ENCODE results near the gene GALNT12. TPM values are rescaled to one million over a fixed set of nuclear protein-coding genes. Genes with fewer than 3 reads are reported as not detected.

GALNT12 gene
- total and polyA plus RNA-seq, 2 donors (not counting 1 experiment from before 2014, with no cell fraction given) = 3.2 to 4.5 TPM

- ChIA-PET CTCF (no interaction called here), POLR2A (no interaction called here)
- Mint-ChIP-seq H3K9me3 (ENCODE audit: insufficient read depth) (no peaks in the 10 kb centered on the region), H3K27ac (no peak overlapping the region), H3K4me1 (no peaks in the 10 kb centered on the region), H3K27me3 (no peaks in the 10 kb centered on the region), H3K4me3 (no peak overlapping the region)
- Histone ChIP-seq H4K20me1 (ENCODE audit: control insufficient read depth, insufficient read depth, low read length, poor library complexity, severe bottlenecking) (no peaks in the 10 kb centered on the region), H3K36me3 (replicated peaks in 1 of 2; ENCODE audit: control extremely low read depth in 1 of 2, control insufficient read depth in 1 of 2, extremely low read depth in 1 of 2, insufficient read depth in 2 of 2, low read length in 1 of 2) (peaks cover 0 to 31% of the 10 kb centered on the region in 2 experiments), H3K9ac (ENCODE audit: low read length) (no peak overlapping the region), H3K27me3 (replicated peaks in 1 of 4; ENCODE audit: control extremely low read depth in 1 of 4, control insufficient read depth in 3 of 4, insufficient read depth in 4 of 4, low read length in 3 of 4) (no peaks in the 10 kb centered on the region), H3K4me2 (replicated peaks; ENCODE audit: low read depth, low read length, poor library complexity, severe bottlenecking) (no peak overlapping the region), H3K27ac (ENCODE audit: low read length in 2 of 2) (no peak overlapping the region), H2AFZ (ENCODE audit: insufficient read depth, low read depth, low read length, poor library complexity, severe bottlenecking) (no peak overlapping the region), H3K4me1 (ENCODE audit: control insufficient read depth in 2 of 2, insufficient read depth in 2 of 2, low read length in 2 of 2) (no peaks in the 10 kb centered on the region), H3K9me3 (ENCODE audit: control extremely low read depth in 1 of 3, control insufficient read depth in 2 of 3, insufficient read depth in 1 of 3, low read length in 2 of 3) (no peaks in the 10 kb centered on the region), H3K4me3 (ENCODE audit: control extremely low read depth in 1 of 5, extremely low read depth in 1 of 5, insufficient read depth in 1 of 5, low read depth in 2 of 5, low read length in 4 of 5) (no peak overlapping the region), H3K79me2 (ENCODE audit: control insufficient read depth, insufficient read depth, low read length) (no peaks in the 10 kb centered on the region)
- DNase-seq = no peak
- ATAC-seq (ENCODE audit: low read depth) = no peak
- TF ChIP-seq EZH2 (IDR thresholded peaks at IDR 0.05; ENCODE audit: borderline replicate concordance, insufficient read depth, low read depth, low read length, poor library complexity, severe bottlenecking) (no peak), CTCF (IDR thresholded peaks at IDR 0.05) (no peak)
- 99% methylated on average over 9 of the region's 10 CpGs for WGBS (ENCODE audit: insufficient coverage)
- intact Hi-C loops (cut with micrococcal nuclease) = no loop called here
Observed at GRCh38 chr9:98770717-98771116, 36.8 kb upstream of the GALNT12 start.

GRCh38 chr9:98771209-98771874 is 36.1 kb upstream of the GALNT12 start:
- TF ChIP-seq EZH2 (IDR thresholded peaks at IDR 0.05; ENCODE audit: borderline replicate concordance, insufficient read depth, low read depth, low read length, poor library complexity, severe bottlenecking) (no peak), CTCF (IDR thresholded peaks at IDR 0.05) (no peak)
- Histone ChIP-seq H3K9ac (ENCODE audit: low read length) (no peak overlapping the region), H3K9me3 (ENCODE audit: control extremely low read depth in 1 of 3, control insufficient read depth in 2 of 3, insufficient read depth in 1 of 3, low read length in 2 of 3) (no peaks in the 10 kb centered on the region), H4K20me1 (ENCODE audit: control insufficient read depth, insufficient read depth, low read length, poor library complexity, severe bottlenecking) (no peaks in the 10 kb centered on the region), H3K79me2 (ENCODE audit: control insufficient read depth, insufficient read depth, low read length) (no peaks in the 10 kb centered on the region), H3K27ac (ENCODE audit: low read length in 2 of 2) (no peak overlapping the region), H2AFZ (ENCODE audit: insufficient read depth, low read depth, low read length, poor library complexity, severe bottlenecking) (no peak overlapping the region), H3K4me3 (ENCODE audit: control extremely low read depth in 1 of 5, extremely low read depth in 1 of 5, insufficient read depth in 1 of 5, low read depth in 2 of 5, low read length in 4 of 5) (no peak overlapping the region), H3K36me3 (replicated peaks in 1 of 2; ENCODE audit: control extremely low read depth in 1 of 2, control insufficient read depth in 1 of 2, extremely low read depth in 1 of 2, insufficient read depth in 2 of 2, low read length in 1 of 2) (peaks cover 0 to 31% of the 10 kb centered on the region in 2 experiments), H3K4me2 (replicated peaks; ENCODE audit: low read depth, low read length, poor library complexity, severe bottlenecking) (no peak overlapping the region), H3K4me1 (ENCODE audit: control insufficient read depth in 2 of 2, insufficient read depth in 2 of 2, low read length in 2 of 2) (no peaks in the 10 kb centered on the region), H3K27me3 (replicated peaks in 1 of 4; ENCODE audit: control extremely low read depth in 1 of 4, control insufficient read depth in 3 of 4, insufficient read depth in 4 of 4, low read length in 3 of 4) (no peaks in the 10 kb centered on the region)
- Mint-ChIP-seq H3K9me3 (ENCODE audit: insufficient read depth) (no peaks in the 10 kb centered on the region), H3K4me1 (no peaks in the 10 kb centered on the region), H3K27ac (no peak overlapping the region), H3K4me3 (no peak overlapping the region), H3K27me3 (no peaks in the 10 kb centered on the region)
- ChIA-PET POLR2A (no interaction called here), CTCF (interaction anchor here (6.1 to 7.7 kb wide), 2 partner anchors 21 to 455 kb away, joined by 46 to 123 read pairs; no protein-coding TSS in a partner anchor)
- no peak for DNase-seq
- WGBS (ENCODE audit: insufficient coverage) = 98% methylated on average over 12 of the region's 15 CpGs
- ATAC-seq (ENCODE audit: low read depth) = no peak
- intact Hi-C loops (cut with micrococcal nuclease) = no loop called here
